Measurements from ENCODE around the gene MVP.
"Not testable (repeated sequence)": the region's sequence is repeated elsewhere in the genome, so short reads cannot be mapped to it uniquely, and the experiment has no call there.

The MVP gene

DNA sequence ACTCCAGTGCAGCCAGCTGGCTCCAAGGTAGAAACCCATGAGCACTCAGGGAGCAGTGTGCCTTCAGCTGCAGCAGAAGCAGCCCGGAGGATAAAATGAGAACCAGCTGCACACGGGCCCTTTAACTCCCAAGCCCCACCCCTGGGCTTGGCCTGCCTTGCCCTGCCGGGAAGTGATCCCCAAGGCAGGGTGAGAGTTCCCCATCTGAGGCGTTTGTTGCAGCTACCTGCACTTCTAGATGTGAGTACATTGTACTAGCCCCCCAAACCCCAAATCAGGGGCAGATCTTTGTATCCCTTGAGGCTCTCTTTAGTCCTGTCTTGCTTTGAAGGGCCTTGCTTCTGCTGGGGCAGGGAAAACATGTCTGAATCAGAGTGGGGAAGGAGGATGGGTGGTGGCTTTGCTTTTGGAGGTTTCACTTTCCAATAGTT is at the start of gene MVP:
Gene MVP (plus strand): TSS at position 192 of the 431 bp plus-strand sequence. CDS start 10,088 bp downstream, outside the sequence.
- peak; percentile 74 for DNase-seq

DNA sequence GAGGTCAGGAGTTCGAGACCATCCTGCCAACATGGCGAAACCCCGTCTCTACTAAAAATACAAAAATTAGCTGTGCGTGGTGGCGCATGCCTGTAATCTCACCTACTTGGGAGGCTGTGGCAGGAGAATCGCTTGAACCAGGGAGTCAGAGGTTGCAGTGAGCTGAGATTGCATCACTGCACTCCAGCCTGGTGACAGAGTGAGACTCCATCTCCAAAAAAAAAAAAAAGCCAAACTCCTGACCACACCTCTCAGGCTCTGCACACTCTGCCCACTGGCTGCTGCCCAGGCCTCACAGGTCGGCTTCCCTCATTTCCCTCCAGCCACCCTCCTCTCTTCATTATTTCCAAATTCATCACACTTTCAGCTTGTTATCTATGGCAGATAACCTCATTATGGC is 47.9 kb upstream of the MVP start:
- not testable (repeated sequence) for DNase-seq

DNA sequence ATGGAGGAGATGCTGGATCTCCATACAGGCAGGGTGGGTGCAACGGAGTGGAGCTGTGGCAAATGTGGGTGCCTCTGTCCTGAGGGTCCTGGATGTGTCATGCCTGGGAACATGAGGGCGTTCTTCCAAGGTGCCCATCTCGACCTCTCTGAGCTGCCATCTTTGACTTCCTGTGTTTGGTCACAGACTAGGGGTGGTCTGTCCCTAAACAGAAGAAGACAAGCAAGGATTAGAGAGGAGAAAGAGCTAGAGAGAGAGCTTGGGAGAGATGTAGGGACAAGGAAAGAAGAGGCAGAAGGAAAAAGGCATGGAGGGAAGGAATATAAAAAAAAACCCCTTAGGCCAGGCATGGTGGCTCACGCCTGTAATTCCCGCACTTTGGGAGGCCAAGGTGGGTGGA is 45.5 kb upstream of the MVP start:
- no peak for DNase-seq

DNA sequence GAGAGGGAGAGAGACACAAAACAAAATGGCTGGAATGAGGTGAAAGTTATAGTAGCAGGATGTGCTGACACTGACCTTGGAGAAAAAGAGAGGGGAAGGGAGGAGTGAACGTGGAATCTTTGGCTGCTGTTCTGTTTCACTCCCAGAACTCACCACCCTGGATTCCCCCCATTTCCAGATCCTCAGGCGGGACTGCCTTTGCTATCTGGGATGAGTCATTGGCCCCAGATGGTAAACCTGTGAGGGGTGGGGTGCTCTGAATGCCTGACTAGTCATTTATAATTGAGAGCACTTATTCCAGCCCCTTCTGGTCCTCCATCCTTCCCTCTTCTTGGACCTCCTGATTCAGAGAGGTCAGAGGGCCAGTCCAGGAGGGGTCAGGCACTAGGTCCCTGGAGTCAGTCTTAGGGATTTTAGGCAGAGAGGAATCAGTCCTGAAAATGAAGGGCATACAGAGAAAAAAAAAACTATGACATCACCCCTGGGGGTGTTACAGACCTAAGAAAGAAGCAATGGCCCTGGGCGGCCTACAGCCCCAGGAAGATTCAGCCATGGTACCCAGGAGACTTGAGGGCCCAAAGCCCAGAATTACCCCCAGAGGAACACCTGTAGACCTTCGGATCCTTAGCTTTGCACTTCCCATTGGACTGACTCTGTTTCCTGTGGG is 44.4 kb upstream of the MVP start:
- DNase-seq: no peak

DNA sequence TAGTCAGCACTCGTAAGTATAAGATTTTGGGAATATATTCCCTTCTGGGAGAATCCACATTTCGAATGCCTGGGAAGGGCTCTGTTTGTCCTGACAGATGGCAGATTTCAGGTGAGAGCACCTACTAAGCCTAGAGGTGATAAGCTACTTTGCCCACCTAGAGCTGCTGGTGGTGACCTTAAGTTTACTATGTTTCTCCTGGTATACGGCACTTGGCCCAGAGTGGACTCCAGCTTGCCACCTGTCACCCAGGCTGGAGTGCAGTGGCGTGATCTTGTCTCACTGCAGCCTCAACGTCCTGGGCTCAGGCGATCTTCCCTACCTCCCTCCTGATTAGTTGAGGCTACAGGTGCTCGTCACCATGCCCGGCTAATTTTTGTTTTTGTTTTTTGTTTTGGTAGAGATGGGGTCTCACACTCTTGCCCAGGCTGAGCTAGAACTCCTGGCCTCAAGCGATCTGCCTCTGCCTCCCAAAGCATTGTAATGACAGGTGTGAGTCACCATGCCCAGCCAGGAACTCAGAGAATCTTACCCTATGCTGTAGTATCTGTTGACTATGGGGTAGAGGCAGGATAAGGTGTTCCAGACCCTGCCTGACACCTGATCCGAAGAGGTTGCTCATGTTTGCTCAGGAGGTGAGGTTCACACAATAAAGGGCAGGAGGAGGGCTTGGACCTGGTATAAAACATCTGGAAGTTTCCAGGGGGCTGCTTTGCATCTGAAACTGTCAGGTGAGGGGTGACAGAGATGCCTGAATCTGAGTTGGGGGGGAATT is 42.5 kb upstream of the MVP start, which contains the start of gene ZG16:
Gene ZG16 (plus strand): TSS at position 681 of the 775 bp plus-strand sequence. CDS start 1,011 bp downstream, outside the sequence.
- DNase-seq: no peak

DNA sequence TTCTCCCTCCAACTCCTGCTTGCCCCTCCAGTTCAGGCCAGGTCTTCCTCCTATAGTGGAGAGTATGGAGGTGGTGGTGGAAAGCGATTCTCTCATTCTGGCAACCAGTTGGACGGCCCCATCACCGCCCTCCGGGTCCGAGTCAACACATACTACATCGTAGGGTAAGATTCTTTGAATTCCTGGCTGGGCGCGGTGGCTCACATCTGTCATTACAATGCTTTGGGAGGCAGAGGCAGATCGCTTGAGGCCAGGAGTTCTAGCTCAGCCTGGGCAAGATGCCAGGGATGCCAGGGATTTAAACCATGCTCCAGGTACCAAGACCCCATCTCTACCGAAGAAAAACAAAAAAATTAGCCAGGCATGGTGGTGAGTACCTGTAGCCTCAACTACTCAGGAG is 40.8 kb upstream of the MVP start:
- no peak for DNase-seq

DNA sequence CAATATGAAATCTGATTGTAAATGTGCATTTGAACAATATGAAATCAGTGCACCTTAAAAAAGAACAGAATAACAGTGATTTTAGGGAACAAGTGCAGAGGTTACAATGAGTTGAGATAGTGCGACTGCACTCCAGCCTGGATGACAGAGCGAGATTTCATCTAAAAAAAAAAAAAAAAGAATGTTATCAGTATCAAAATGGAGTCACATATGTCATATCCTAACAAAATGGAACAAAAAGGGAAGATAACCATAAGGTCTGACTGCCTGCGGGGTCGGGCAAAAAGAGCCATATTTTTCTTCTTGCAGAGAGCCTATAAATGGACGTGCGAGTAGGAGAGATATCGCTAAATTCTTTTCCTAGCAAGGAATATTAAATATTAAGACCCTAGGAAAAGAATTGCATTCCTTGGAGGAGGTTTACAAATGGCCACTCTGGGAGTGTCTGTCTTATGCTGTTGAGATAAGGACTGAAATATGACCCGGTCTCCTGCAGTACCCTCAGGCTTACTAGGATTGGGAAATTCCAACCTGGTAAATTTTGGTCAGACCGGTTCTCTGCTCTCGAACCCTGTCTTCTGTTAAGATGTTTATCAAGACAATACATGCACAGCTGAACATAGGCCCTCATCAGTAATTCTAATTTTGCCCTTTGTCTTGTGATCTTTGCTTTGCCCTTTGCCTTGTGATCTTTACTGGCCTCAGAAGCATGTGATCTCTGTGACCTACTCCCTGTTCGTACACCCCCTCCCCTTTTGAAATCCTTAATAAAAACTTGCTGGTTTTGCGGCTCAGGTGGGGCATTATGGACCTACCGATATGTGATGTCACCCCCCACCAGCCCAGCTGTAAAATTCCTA is 36.9 kb upstream of the MVP start:
- not testable (repeated sequence) for DNase-seq

DNA sequence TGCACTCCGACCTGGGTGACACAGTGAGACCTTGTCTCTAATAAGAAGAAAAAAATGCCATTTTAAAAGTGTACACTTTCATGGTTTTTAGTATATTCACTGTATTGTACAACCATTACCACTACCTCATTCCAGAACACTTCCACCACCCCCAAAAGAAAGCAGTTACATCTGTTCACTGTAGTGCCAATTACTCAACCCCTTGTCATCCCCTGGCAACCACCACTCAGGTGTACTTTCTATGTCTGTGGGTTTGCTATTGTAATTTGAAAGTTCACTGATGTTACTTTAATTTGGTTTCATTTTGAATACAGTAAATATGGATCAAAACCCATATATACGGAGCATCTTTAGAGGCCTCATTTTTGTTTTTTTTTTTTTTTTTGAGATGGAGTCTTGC is 36.1 kb upstream of the MVP start:
- DNase-seq: peak; percentile 53

DNA sequence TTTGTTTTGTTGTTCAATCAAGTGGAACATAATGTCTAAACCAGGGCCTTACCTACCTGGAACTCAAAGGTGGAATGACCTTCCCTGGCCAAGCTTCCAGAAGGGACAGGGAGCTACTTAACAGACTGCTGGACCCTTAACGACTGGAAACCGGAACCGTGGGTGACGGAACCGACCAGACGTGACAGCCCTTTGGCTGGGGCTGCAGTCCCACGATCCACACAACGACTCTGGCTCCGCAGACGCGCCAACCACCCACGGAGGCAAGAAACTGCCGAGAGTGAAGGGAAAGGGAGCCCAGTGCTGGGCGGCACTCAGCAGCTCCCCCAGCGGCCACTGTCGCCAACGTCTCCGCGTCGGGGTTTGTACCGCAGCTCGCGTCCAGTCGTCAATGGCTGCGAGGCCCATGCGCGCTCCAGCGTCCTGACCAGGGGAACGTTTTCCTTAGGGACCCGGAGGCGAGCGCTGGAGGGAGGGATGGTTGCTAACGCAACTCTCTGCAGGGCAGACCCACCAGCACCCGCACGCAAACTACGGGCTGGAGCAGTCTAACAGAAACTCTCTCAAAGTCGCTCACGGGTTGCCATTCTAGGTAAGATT is 35.3 kb upstream of the MVP start:
- DNase-seq: peak; percentile 84

DNA sequence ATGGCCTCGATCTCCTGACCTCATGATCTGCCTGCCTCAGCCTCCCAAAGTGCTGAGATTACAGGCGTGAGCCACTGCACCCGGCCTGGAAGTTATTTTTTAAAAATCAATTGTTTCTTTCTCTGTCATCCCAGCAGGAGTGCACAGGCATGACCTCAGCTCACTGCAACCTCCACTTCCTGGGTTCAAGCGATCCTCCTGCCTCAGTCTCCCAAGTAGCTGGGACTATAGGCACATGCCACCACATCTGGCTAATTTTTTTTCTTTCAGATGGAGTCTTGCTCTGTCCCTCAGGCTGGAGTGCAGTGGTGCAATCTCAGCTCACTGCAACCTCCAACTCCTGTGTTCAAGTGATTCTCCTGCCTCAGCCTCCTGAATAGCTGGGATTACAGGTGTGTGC is 33.1 kb upstream of the MVP start:
- not testable (repeated sequence) for DNase-seq

DNA sequence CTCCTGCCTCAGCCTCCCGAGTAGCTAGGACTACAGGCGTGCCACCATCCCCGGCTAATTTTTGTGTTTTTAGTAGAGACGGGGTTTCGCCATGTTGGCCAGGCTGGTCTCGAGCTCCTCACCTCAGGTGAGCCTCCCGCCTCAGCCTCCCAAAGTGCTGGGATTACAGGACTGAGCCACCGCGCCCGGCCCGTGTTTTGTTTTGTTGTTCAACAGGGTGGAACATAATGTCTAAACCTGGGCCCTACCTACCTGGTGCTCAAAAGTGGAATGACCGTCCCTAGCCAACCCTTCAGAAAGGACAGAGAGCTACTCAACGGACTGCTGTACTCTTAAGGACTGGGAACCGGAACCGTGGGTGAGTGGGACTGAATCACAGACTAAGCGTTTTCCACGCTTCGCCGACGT is 30.5 kb upstream of the MVP start:
- DNase-seq: no peak

DNA sequence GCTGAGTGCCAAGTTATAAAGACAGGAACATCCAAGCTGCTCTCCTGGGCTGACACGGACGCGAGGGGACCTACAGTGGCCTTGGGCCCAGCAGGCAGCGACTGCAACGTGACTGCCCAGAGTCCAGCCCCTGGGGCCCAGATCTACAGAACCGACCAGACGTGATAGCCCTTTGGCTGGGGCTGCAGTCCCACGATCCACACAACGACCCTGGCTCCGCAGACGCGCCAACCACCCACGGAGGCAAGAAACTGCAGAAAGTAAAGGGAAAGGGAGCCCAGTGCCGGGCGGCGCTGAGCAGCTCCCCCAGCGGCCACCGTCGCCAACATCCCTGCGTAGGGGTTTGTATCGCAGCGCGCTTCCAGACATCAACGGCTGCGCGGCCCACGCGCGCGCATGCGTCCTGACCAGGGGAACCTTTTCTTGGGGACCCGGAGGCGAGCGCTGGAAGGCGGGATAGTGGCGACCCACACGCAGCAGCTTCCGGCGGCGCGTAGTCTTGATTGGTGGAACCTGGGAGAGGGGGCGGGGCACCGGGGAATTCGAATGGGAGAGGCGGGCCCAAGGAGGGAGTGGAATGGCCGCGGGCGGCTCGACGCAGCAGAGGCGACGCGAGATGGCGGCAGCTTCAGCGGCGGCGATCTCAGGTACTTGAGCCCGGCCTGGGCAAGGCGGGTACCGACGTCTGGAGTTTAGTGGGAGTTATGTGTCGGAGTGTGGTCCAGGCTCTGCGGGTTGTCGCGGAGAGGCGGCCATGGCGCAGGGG is 29.9 kb upstream of the MVP start, which contains the start of gene KIF22:
Gene KIF22 (plus strand): TSS at position 569 of the 766 bp plus-strand sequence. CDS start 9 bp downstream, at position 578.
- DNase-seq: peak; percentile 100

DNA sequence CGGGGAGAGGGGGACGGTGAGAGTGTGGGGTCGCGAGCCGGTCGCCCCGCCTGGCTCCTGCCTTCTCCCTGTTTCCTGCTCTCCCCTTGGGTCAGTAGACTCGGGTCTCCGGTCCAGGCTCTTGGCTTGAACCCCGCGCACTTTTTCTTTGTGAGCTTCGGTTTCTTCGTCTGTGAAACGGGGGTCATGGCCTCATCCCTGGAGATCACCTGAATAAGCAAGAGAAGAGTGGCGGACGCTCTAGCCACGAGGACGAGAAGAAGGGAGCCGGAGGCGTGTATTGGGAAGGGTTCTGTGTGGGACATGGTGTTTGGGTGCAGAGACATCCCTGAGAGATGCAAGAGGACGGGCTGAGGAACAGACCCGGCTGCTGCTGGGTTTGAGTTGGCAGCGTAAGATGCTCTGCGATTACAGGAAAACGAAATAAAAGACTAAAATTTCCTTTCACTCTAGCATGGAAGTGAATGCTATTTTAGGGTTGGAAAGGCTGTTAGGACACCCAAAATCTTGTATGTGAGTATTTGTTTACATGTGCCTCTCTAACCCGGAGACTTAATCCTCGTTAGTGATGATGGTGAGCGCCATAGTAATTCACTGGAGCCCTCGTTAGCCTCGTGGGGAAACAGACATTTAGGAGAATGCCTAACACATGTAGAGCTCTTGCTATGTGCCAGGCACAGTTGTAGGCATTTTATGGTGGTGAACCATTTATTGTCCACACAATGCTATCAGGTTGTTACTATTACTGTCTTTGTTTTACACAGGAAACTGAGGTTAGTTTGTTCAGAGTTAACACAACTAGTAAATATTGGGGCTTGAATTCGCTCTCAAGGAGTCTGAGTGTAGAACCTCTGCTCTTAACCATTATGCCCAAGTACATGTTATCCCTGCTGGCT is 29.1 kb upstream of the MVP start:
- peak; percentile 29 for DNase-seq

DNA sequence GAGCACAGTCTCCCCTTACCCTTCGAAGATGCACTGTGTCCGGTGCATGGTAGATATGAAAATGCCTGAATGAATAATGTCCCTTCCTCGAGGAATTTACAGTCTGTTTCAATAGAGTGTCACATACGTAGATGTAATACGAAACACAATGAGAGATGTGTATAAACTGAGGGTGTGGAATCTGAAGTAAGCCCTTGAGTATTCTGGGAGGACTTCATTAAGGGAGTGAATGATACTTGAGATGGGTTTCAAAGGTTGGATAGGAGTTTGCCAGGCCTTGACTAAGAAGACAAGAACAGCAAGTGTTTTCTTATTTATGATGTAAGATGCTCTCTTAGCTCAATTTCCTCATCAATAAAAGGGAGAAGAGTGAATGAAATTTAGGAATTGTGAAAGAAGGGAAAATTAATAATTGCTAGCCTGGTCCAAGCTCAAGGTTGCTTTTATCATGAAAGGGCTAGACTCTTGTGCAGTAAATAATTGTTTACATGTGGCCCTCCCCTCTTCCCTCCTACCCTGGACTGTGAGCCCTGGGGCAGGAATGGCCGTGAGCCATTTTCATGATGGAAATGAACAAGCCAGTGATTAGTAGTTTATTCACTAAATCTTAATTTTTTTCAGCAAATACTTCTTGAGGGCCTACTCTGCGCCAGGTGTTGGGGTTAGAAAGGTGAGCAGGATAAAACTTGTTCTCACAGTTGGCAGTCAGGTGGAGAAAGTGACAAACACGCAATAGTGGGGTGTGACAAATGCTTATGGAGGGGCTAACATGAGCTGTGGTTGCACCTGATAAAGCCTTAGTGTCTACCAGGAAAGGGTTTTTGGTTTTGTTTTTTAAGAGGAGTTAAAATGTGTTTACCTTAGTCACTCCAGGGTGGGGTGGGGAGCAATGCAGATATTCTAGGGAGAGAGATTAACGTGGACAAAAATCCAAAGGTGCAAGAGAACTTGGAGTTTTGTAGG is 28.1 kb upstream of the MVP start:
- DNase-seq: no peak

DNA sequence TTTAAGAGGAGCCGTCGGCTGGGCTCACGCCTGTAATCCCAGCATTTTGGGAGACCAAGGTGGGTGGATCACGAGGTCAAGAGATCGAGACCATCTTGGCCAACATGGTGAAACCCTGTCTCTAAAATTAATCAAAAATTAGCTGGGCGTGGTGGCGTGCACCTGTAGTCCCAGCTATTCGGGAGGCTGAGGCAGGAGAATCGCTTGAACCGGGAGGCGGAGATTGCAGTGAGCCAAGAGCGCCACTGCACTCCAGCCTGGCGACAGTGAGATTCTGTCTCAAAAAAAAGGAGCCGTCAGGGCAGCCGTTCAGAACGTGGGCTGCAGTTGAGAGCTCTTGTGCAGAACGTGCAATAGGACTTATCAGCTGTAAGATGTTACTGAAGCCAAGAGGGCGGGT is 27.1 kb upstream of the MVP start:
- DNase-seq: not testable (repeated sequence)

DNA sequence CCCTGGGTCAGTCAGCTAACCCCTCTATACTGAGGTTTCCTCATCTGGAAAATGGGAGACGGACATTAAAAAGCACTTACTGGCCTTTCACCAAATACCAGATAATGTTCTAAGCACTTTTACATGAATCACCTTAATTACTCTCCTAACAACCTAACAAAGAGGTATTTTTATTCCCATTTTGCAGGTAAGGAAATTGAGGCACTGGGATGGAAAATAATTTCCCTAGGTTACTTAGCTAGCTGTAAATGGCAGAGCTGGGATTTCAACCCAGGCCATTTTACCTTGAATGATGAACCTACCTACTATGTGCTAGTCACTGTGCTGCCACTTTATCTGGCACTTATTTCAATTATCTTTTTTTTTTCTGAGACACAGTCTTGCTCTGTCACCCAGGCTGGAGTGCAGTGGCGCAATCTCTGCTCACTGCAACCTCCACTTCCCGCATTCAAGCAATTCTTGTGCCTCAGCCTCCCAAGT is 26.0 kb upstream of the MVP start:
- DNase-seq: no peak

DNA sequence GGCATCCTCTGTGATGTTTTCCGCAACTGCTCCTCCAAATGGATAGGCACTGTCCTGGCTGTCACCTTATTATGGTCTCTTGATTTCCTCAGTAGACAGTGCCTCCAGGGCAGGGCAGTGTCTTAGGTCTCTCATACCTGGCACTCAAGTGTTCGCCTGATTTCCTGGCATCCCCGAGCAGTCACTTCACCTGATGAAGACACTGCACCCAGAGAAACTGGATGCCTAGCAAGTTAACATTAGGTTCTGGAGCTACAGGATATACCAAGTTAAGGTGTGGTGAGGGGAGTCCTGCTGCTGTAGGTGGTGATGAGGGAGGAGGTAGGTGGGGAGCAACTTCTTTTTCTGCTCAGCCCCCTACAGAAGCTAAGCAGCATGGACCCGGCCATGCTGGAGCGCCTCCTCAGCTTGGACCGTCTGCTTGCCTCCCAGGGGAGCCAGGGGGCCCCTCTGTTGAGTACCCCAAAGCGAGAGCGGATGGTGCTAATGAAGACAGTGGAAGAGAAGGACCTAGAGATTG is 17.8 kb upstream of the MVP start:
- DNase-seq: no peak

DNA sequence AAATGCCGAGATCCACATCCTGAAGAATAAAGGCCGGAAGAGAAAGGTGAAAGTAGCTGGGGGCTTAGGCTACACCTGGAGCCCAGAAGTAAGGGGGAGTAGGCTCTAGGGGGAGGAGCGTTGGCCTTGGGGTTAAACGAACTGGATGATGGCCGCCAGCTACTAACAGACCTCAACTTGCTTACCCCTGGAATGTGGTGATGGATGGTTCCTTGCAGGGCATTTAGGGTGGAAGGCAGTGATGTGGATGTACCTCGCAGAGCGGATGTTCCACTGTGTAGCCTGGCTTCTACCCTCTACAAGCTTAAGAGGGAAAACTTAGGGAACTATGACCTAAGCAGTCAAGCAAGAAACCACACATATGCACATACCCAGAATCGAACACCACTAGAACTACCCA is 16.2 kb upstream of the MVP start:
- no peak for DNase-seq
